DND-41 (cell line): ENCODE data around the gene KIF26A.

Source experiments
- ATAC-seq: fragments of 200-7000 bp; cut with Tn5 transposase; 3 replicates; pipeline ENCODE4 v1.9.1; 2021; ENCODE audit warnings: low read depth; ENCODE audit not compliant: insufficient read depth
- DNase-seq: peaks from one replicate; pipeline ENCODE4 v3.0.0-alpha.2; 2020
- H2AFZ ChIP-seq: 2 replicates; pipeline ENCODE4 v1.6.0; 2012; ENCODE audit warnings: low read depth, low read length
- H3K27ac ChIP-seq: 2 replicates; pipeline ENCODE4 v1.5.1; 2012; ENCODE audit warnings: low read length, inconsistent platforms
- H3K27me3 ChIP-seq: fragments of 200-600 bp; sonication (generic); 2 replicates; pipeline ENCODE4 v1.6.0; 2012; ENCODE audit warnings: low read length, mild to moderate bottlenecking, inconsistent platforms; ENCODE audit not compliant: insufficient read depth, poor library complexity
- H3K36me3 ChIP-seq: 2 replicates; pipeline ENCODE4 v1.5.1; 2012; ENCODE audit warnings: low read length, inconsistent platforms; ENCODE audit not compliant: insufficient read depth
- H3K4me1 ChIP-seq: 2 replicates; pipeline ENCODE4 v1.5.1; 2012; ENCODE audit warnings: mild to moderate bottlenecking, low read length; ENCODE audit not compliant: insufficient read depth
- H3K4me2 ChIP-seq: 2 replicates; pipeline ENCODE4 v1.6.0; 2012; ENCODE audit warnings: mild to moderate bottlenecking, moderate library complexity, low read length, inconsistent platforms; ENCODE audit not compliant: insufficient read depth
- H3K4me3 ChIP-seq, 2 experiments: fragments of 200-600 bp in 1 of 2; shearing (Covaris generic) in 1 of 2; 2 replicates each; pipeline ENCODE4 v1.5.1; 2012 to 2016; ENCODE audit warnings: inconsistent platforms in 2 of 2, low read length in 2 of 2, mild to moderate bottlenecking in 2 of 2, low read depth in 1 of 2, moderate library complexity in 1 of 2
- H3K79me2 ChIP-seq: 2 replicates; pipeline ENCODE4 v1.6.0; 2012; ENCODE audit warnings: low read length, inconsistent platforms; ENCODE audit not compliant: insufficient read depth
- H3K9ac ChIP-seq: 2 replicates; pipeline ENCODE4 v1.6.0; 2012; ENCODE audit warnings: low read depth, mild to moderate bottlenecking, inconsistent platforms, low read length, moderate library complexity
- H3K9me3 ChIP-seq: 2 replicates; pipeline ENCODE4 v1.5.1; 2012; ENCODE audit warnings: low read length, moderate library complexity, mild to moderate bottlenecking, inconsistent platforms; ENCODE audit not compliant: insufficient read depth, severe bottlenecking
- H4K20me1 ChIP-seq: 2 replicates; pipeline ENCODE4 v1.6.0; 2012; ENCODE audit warnings: low read length; ENCODE audit not compliant: insufficient read depth
- CTCF ChIP-seq: IDR thresholded peaks from 2 replicates; pipeline ENCODE4 v1.5.1; 2012; ENCODE audit warnings: borderline replicate concordance, low read length, moderate library complexity, mild to moderate bottlenecking; ENCODE audit not compliant: poor library complexity, severe bottlenecking; ENCODE audit errors: extremely low read depth
- EZH2 ChIP-seq: IDR thresholded peaks from 3 replicates; pipeline ENCODE4 v1.6.1; 2012; ENCODE audit warnings: borderline replicate concordance, low read depth, mild to moderate bottlenecking, moderate library complexity, low read length, inconsistent platforms; ENCODE audit not compliant: severe bottlenecking

Gene KIF26A

GRCh38 chr14:104112609-104113571 is 25.5 kb upstream of the KIF26A start:
- no peak for TF ChIP-seq CTCF
- TF ChIP-seq EZH2: no peak
- no peak for ATAC-seq
- H3K4me2 ChIP-seq: no peak overlapping the region
- no peak overlapping the region for H3K4me3 ChIP-seq
- H3K79me2 ChIP-seq: no peaks in the 10 kb centered on the region
- H3K27ac ChIP-seq: no peak overlapping the region
- no peaks in the 10 kb centered on the region for H3K9me3 ChIP-seq
- no peak overlapping the region for H2AFZ ChIP-seq
- no peak for DNase-seq
- H3K36me3 ChIP-seq: no peaks in the 10 kb centered on the region
- no peaks in the 10 kb centered on the region for H3K4me1 ChIP-seq
- no peaks in the 10 kb centered on the region for H3K27me3 ChIP-seq
- no peak overlapping the region for H3K9ac ChIP-seq
- no peaks in the 10 kb centered on the region; the same call in 1 of the 2 replicates for H4K20me1 ChIP-seq

- no peaks in the 10 kb centered on the region for H3K4me1 ChIP-seq
- no peak for DNase-seq
- no peak overlapping the region for H2AFZ ChIP-seq
- no peak for ATAC-seq
- H3K79me2 ChIP-seq: no peaks in the 10 kb centered on the region
- H3K9ac ChIP-seq: no peak overlapping the region
- H3K27ac ChIP-seq: no peak overlapping the region
- TF ChIP-seq EZH2 (no peak), CTCF (no peak)
- H3K4me3 ChIP-seq: no peak overlapping the region
- H3K9me3 ChIP-seq: no peaks in the 10 kb centered on the region
- H3K27me3 ChIP-seq: no peaks in the 10 kb centered on the region
- H3K4me2 ChIP-seq: no peak overlapping the region
- H4K20me1 ChIP-seq: no peaks in the 10 kb centered on the region; the same call in 1 of the 2 replicates
- no peaks in the 10 kb centered on the region for H3K36me3 ChIP-seq
Observed at GRCh38 chr14:104113631-104114420, 24.6 kb upstream of the KIF26A start.

GRCh38 chr14:104114421-104115130 is 23.8 kb upstream of the KIF26A start:
- no peaks in the 10 kb centered on the region; the same call in 1 of the 2 replicates for H4K20me1 ChIP-seq
- no peaks in the 10 kb centered on the region for H3K36me3 ChIP-seq
- H3K27ac ChIP-seq: no peak overlapping the region
- H3K9me3 ChIP-seq: no peaks in the 10 kb centered on the region
- TF ChIP-seq CTCF (no peak), EZH2 (no peak)
- DNase-seq: no peak
- no peaks in the 10 kb centered on the region for H3K27me3 ChIP-seq
- H3K9ac ChIP-seq: no peak overlapping the region
- ATAC-seq: no peak
- no peaks in the 10 kb centered on the region for H3K4me1 ChIP-seq
- no peaks in the 10 kb centered on the region for H3K79me2 ChIP-seq
- no peak overlapping the region for H3K4me3 ChIP-seq
- no peak overlapping the region for H3K4me2 ChIP-seq
- no peak overlapping the region for H2AFZ ChIP-seq
